Measurements from ENCODE around the gene ATG9B.
"Not testable (repeated sequence)": the region's sequence is repeated elsewhere in the genome, so short reads cannot be mapped to it uniquely, and the experiment has no call there.

Gene ATG9B

DNA sequence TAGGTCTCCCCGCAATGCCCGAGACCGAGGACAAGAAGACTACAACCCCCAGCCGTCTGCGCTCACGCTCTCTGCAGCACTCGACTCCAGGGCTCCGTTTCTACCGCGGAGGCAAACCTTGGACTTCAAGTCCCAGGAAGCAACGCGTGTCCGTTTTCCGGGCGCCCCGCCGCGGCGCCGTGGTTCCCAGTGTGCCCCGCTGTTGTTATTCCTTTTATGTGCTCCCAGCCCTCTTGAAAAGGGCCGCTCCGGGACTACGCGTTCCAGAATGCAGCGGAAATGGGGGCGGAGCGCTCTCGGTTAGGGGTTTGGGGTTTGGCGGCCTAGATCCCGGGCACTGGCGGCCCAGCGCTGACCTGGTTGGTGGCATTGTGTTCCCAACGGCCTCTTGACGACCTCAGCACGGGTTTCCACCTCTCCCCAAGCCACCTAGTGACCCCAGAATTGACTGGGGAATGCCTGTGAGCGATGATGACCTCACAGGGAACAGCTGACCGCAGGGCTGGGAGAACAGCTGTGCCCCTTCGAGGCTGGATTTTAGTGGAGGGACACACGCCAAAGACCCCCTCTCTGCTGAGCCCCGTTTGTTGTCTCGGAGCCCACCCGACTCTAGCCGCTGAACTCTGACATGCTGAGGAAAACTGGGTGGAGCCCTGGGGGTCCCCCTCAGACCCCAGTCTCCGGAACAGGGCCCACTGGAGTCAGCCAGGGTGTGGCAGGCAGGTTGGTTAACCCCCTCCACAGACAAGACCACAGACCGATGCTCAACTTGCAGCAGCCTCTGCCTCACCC is 33.9 kb upstream of the ATG9B start:
- DNase-seq = peak; percentile 98

DNA sequence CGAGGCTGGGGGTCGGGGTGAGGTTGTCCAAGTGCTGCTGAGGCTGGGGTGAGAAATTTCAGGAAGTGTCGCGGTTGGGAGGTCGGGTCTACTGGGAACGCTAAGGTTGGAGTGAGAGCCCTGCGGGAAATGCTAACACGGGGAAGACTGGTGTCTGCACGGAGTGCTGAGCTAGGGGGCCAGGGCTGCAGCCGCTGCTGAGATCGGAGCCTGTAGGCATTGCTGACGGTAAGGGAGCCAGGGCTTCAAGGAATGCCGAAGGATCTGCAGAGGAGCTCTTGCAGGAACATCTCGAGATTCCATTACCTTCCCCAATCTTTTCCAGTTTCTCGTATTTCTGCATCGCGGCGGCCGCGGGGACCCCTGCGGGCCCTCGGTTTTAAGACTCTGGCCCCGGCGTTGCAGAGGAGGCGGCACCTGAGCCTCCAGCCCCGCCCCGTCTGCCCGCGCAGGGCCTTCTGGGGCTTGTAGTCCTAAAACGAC is 33.3 kb upstream of the ATG9B start, which contains the start of gene CDK5:
Gene CDK5 (minus strand): TSS at position 392 of the 483 bp plus-strand sequence. CDS start 49 bp downstream, at position 343.
- DNase-seq = no peak

DNA sequence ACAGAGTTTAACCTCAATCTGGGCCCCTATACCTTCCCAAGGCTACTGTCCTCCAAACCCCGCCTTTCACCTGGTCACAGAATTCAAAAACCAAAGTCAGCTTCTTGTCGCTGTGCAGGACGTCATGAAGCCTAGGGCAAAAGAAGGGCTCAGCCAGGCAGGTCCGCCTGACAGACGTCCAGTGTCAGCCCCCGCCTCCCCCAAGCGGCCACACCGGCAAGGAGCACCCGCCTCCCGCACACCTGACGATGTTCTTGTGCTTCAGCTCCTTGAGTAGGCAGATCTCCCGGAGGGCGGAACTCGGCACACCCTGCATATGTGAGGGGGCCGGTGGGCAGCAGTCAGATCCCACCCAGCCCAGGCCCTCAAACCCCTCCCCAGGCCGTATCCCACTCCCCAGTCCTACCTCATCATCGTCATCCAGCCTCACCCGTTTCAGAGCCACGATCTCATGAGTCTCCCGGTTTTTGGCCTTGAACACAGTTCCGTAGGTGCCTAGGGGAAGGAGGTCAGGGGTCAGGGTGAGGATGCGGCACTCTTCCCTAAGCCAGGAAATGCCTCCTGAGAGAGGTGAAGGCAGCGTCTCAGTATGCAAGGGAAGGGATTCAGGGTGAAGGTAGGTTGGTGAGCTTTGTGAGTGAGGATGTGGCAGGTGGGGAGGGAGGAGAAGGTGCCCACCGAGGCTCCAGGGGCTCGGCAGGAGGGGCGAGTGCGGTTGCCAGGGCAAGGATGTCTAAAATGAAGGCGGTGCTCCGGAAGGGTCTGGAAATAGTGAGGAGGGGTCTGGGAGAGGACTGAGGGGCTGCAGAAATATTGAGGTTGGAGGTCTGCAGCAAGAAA is 32.6 kb upstream of the ATG9B start:
- DNase-seq = no peak

DNA sequence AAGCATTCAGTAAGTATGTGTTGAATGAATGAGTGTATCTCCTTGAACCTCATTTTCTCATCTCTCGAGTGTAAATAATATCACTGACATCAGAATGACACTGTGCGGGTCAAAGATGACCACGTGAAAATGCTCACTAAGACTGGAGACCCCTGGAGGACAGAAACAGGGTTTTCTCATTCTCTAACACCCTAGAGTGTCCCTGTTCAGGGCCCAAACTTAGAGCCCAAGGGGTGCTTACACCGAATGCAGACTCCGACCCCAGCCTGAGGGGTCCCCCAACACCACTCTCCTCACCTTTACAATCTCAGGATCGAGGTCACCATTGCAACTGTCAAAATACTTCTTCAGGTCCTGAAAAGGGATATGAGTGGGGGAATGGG is 32.0 kb upstream of the ATG9B start:
- DNase-seq = no peak

- DNase-seq = no peak
Measured at GRCh38 chr7:151053751-151054150, 29.5 kb upstream of the ATG9B start.

GRCh38 chr7:151053096-151053495 is 28.8 kb upstream of the ATG9B start:
- DNase-seq = no peak

GRCh38 chr7:151051108-151051507 is 26.8 kb upstream of the ATG9B start:
- no peak for DNase-seq

DNA sequence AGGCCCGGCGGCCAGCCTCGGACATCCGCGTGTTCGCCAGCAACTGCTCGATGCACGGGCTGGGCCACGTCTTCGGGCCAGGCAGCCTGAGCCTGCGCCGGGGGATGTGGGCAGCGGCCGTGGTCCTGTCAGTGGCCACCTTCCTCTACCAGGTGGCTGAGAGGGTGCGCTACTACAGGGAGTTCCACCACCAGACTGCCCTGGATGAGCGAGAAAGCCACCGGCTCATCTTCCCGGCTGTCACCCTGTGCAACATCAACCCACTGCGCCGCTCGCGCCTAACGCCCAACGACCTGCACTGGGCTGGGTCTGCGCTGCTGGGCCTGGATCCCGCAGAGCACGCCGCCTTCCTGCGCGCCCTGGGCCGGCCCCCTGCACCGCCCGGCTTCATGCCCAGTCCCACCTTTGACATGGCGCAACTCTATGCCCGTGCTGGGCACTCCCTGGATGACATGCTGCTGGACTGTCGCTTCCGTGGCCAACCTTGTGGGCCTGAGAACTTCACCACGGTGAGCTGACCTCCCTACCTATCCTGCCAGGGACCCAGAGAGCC is 24.7 kb upstream of the ATG9B start:
- DNase-seq = no peak

- DNase-seq = no peak
Measured at GRCh38 chr7:151047976-151048815, 23.9 kb upstream of the ATG9B start, which contains the start of gene ASIC3. Gene ASIC3 (plus strand): TSS chr7:151048531. CDS start chr7:151048886, 355 bp downstream.

DNA sequence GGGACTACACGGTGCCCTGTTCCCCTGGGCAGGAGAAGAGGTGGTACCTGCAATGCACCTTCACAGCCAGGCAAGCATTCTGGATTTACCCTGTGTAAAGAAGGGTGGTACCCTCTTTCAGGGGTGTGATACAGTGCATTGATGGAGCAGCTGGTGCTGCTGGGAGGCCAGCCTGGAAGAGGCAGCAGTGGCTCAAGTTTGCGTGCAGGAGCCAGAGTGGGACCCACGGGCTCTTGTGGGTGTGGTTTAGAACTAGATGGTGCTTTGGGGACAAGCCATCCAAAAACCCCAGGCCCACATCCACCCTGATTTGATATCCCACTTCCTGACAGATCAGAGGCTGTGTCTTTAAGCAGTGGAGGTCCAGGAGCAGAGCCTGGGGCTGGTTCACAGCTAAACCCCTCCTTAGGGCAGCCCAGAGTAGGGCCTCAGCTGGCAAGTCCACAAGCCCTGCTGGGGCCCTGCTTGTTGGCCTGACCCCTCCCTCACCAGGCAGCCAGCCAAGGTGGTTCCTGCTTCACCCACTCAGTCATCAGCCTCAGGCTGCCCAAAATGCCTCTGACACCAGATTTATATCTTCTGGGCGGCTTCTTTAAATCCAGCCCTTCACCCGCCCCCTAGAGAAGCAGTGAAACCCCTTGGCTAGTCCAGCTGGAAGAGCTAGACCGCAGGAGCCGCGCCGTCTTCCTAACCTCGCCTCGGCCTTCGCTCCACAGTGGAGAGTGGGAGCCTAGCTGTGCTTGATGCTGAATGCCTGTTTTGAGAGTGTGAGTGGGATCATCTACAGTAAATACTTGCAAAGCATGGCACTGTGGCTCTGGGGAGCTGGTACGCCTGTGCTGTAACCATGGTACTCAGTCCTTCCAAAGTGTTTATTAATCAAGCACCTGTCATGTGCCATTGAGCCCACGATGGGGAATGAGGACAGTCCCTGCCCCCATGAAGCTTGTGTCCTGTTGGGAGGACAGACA is 22.6 kb upstream of the ATG9B start:
- DNase-seq = no peak

DNA sequence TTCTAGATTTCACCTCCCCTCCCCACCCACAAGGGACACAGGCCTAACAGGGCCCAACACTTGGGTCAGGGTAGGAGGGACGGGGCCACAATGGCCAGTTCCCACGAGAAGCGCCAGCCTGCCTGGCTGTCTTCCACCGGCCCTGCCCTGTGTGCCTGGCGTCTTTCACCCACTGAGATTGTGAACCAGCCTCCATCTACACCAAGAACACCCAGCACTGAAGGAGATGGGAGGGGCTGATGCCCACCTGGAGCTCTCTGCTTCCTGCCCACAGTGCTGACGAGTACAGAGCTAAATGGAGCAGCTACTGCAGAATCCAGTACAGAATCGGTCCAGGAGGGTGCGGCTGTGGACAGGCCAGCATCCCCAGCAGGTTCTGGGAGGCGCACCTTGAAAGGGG is 21.7 kb upstream of the ATG9B start:
- no peak for DNase-seq

DNA sequence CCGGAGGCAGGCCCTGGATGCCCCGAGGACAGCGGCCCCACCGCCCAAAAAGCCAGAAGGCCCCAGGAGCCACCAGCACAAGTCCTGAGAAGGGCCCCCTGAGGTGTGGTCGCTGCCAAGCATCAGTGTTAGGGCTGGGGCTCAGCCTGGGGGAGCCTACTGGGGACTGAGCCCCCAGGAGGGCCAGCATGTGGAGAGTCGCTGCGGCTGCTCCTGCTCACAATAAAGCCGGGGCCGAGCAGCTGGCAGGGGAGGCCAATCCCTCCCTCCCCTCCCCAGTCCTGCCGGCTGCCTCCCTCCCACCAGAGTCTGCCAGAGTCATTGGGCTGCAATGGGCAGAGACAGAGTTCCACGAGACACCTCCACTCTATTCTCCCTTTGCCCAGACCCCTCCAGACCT is 21.0 kb upstream of the ATG9B start:
- DNase-seq = no peak

- no peak for DNase-seq
Measured at GRCh38 chr7:151043959-151044358, 19.7 kb upstream of the ATG9B start.

DNA sequence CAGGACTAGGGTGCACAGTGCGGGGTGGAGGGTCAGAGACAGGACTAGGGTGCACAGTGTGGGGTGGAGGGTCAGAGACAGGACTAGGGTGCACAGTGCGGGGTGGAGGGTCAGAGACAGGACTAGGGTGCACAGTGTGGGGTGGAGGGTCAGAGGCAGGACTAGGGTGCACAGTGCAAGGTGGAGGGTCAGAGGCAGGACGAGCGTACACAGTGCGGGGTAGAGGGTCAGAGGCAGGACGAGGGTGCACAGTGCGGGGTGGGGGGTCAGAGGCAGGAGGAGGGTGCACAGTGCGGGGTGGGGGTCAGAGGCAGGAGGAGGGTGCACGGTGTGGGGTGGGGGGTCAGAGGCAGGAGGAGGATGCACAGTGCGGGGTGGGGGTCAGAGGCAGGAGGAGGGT is 19.2 kb upstream of the ATG9B start:
- DNase-seq = not testable (repeated sequence)

DNA sequence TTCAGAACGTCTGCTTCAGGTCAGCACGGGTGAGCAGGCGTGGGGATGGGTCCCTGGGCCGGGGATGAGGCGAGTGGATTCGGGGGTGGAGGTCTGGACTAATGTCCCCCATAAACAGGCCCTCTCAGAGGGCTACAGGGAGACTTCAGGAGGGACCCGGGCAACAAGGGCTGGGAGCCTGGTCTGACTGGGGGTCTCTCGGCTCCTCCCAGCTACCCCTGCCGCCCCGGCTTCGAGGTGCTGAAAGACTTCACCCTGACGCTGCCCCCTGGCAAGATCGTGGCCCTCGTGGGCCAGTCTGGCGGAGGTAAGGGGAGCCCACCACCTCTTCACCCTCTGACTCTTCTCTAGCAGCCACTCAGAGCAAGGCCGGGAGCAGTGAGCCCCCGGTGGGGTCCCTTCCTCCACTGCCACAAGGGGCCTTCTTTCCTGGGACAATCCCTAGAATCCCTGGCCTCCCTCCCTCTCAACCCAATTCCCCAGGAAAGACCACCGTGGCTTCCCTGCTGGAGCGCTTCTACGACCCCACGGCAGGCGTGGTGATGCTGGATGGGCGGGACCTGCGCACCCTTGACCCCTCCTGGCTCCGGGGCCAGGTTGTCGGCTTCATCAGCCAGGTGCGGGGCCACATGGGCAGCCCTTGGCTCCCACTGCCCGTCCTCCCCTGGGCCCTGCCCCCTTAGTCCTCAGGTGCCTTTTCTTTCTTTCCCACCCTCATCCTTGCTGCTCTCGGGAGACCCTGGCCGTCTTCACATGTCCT is 16.5 kb upstream of the ATG9B start:
- no peak for DNase-seq

GRCh38 chr7:151039850-151040548 is 15.7 kb upstream of the ATG9B start:
- DNase-seq = no peak

GRCh38 chr7:151038951-151039849 is 14.9 kb upstream of the ATG9B start:
- DNase-seq = no peak

- no peak for DNase-seq
Measured at GRCh38 chr7:151035902-151036301, 11.6 kb upstream of the ATG9B start.

All from NCI-H2029 treated with DMSO at 0.1 percent for 48 hours (cell line).